GM12891 (cell line): ENCODE results near the gene GAGE13.
"Not testable (repeated sequence)": the region's sequence is repeated elsewhere in the genome, so short reads cannot be mapped to it uniquely, and the experiment has no call there.

Experiments
- PAX5 ChIP-seq: IDR thresholded peaks from 2 replicates; pipeline ENCODE4 v1.6.1; 2011; ENCODE audit warnings: low read length, moderate library complexity, mild to moderate bottlenecking; ENCODE audit not compliant: insufficient read depth, severe bottlenecking
- POLR2A ChIP-seq: IDR thresholded peaks from 2 replicates; pipeline ENCODE4 v1.6.1; 2011; ENCODE audit warnings: low read depth, low read length, control low read depth
- POLR2AphosphoS5 ChIP-seq: IDR thresholded peaks from 2 replicates; pipeline ENCODE4 v1.6.1; 2011; ENCODE audit warnings: low read depth, low read length, control low read depth
- SPI1 ChIP-seq: IDR thresholded peaks from 2 replicates; pipeline ENCODE4 v1.6.1; 2011; ENCODE audit warnings: low read depth, low read length, control low read depth
- TAF1 ChIP-seq: IDR thresholded peaks from 2 replicates; pipeline ENCODE4 v1.6.1; 2011; ENCODE audit warnings: low read depth, low read length, control low read depth

DNA sequence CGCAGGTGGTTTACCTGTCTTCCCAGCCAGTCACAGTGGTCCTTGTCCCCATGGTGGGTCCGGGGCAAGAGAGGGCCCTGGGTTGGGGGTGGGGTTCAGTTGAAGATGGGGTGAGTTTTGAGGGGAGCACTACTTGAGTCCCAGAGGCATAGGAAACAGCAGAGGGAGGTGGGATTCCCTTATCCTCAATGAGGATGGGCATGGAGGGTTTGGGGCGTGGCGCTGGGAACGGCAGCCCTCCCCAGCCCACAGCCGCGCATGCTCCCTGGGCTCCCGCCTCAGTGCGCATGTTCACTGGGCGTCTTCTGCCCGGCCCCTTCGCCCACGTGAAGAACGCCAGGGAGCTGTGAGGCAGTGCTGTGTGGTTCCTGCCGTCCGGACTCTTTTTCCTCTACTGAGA is 9.6 kb upstream of the GAGE13 start, which contains the start of gene GAGE12J:
- TF ChIP-seq POLR2A, PAX5, SPI1, POLR2AphosphoS5, TAF1: not testable (repeated sequence)
